Germinal center (tissue), 1 donor: ENCODE data around the gene RBM10.

ENCODE experiments used
- DNase-seq: peaks from one replicate; pipeline ENCODE4 v3.0.0; 2012; ENCODE audit warnings: mixed read lengths, low spot score

RBM10 gene

DNA sequence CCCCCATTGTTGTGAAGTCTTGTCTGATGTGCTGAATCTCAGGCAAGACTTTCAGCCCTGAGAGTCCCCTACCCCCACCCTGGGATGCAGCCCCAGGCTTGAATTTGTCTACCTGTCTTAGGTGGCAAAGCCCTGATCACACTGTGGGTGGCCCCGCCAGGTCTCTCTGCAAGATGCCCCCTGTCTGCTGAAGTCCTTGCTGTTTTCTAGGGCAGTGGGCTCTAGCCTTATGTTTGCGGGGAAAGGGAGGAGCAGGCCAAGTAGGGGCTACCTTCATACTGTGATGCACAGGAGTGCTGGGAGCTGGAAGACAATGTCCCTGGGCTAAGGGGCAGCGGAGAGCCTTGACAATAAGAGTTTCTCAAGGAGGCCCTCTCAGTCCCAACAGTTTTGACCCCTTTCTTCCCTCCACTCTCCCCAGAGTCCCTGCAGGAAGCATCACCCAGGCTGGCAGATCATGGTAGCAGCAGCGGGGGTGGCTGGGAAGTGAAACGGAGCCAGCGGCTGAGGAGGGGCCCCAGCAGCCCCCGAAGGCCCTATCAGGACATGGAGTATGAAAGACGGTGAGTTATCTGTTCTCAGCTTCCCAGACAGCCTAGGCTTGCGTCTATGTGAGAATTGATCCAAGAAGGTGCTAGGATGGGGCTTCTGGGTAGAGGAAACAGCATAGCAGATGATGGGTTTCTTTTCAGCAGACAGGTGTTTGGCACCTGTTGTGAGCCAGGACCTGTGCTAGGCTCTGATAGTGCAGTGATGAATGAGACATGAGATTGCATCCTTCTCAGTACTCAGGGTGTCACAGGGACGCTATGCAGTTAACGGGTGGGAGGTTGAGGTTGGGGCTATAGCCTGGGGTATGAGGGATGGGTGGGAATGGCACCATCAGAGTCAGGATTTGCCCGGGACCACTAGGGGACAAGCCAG lies 2.2 kb downstream of the RBM10 start:
- DNase-seq, result no peak

DNA sequence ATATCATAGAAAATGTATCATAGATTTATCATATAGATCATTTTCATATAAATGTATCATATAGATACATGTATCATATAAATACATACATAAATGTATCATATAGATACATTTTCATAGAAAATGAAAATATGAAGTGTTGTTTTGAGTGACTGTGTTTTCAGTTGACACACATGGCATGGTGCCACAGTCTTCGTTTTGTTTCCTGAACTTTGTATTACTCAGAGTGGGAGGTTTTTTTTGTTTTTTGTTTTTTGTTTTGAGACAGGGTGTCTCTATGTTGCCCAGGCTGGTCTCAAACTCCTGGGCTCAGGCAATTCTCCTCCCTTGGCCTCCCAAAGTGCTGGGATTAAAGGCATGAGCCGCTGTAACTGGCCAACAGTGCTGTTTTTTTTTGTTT lies 3.9 kb downstream of the RBM10 start:
- no peak for DNase-seq

- no peak for DNase-seq
Observed at GRCh38 chrX:47151435-47151834, 6.4 kb downstream of the RBM10 start.

GRCh38 chrX:47156611-47157520 lies 11.8 kb downstream of the RBM10 start:
- no peak for DNase-seq

GRCh38 chrX:47158131-47158530 lies 13.1 kb downstream of the RBM10 start:
- no peak for DNase-seq

GRCh38 chrX:47158781-47159180 lies 13.8 kb downstream of the RBM10 start:
- DNase-seq, result no peak

DNA sequence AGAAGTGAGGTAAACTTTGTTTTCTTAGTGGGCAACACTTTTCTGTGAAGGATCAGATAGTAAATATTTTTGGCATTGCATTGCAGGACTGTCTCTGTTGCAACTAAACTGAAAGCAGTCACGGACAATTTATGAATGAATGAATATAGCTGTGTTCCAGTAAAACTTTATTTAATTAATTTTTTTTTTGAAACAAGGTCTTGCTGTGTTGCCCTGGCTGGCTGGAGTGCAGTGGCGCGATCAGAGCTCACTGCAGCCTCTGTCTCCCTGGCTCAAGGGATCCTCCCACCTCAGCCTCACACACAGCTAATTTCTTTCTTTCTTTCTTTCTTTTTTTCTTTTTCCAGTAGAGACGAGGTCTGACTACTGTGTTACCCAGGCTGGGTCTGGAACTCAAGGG lies 15.8 kb downstream of the RBM10 start:
- DNase-seq, result no peak

DNA sequence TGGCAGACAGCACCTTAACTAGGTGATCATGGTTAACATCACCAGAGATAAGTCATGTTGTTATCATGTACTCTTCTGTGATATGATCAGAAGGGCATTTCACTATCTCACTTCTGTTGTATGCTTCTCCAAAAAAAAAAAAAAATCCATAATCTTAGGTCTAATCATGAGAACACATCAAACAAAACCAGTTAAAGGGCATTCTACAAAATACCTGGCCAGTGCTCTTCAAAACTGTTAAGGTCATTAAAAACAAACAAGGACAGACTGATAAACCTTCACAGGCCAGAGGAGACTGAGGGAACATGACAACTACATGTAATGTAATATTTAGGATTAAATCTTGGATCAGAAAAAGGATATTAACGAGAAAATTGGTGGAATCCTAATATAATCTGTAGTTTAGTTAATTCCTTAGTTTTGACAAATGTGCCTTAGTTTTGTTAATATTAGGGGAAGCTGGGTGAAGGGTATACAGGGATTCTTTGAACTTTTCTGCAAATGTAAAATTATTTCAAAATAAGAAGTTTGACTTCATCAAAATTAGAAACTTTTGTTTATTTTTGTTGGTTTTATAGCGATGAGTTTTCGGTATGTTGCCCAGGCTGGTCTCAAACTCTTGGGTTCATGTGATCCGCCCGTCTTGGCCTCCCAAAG lies 18.0 kb downstream of the RBM10 start:
- no peak for DNase-seq

GRCh38 chrX:47164420-47164819 lies 19.4 kb downstream of the RBM10 start:
- DNase-seq, result no peak

- no peak for DNase-seq
Observed at GRCh38 chrX:47166126-47166525, 21.1 kb downstream of the RBM10 start.

DNA sequence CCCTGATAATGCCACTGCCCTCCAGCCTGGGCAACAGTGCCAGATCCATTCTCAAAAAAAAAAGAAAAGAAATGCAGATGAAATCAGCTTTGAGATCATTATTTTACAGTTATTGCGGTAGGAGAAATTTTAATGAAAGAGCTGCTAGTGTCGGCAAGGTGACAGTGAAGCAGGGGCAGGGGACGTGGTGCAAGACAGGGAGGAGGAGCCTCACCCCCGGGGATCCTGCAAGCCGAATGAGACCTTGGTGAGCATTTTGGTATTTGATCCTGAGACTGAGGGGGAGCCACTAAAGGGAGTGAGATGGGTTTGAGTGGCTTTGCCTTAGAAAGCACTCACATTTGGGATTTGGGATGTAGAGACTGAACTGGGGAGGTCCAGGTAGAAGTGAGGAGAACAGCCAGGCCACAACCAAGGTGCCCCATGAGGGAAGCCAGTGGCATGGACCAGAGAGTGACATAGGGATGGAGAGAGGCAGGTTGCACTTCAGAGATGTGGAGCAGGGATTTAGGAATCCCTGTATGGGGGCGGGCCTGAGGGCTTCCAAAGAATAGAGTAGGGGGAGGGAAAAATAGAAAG lies 23.6 kb downstream of the RBM10 start:
- no peak for DNase-seq

DNA sequence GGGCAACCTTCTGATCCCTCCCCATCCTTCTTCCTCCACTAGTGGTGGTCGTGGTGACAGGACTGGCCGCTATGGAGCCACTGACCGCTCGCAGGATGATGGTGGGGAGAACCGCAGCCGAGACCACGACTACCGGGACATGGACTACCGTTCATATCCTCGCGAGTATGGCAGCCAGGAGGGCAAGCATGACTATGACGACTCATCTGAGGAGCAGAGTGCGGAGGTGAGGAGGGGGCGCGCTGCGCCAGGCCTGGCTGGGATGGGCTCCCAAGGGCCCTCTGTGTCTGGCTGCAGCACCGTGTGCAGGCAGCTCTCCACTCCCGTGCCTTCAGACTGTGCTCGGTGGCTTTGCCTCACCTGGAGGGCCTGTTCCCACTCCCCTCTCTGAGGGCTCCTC lies 24.3 kb downstream of the RBM10 start:
- no peak for DNase-seq

- DNase-seq, result no peak
Observed at GRCh38 chrX:47169726-47170515, 24.9 kb downstream of the RBM10 start.

- DNase-seq, result no peak
Observed at GRCh38 chrX:47170861-47171692, 26.1 kb downstream of the RBM10 start.

GRCh38 chrX:47171996-47172395 lies 27.0 kb downstream of the RBM10 start:
- DNase-seq, result no peak

- no peak for DNase-seq
Observed at GRCh38 chrX:47172549-47172948, 27.5 kb downstream of the RBM10 start.

GRCh38 chrX:47172971-47173792 lies 28.2 kb downstream of the RBM10 start:
- no peak for DNase-seq

- no peak for DNase-seq
Observed at GRCh38 chrX:47174376-47174775, 29.4 kb downstream of the RBM10 start.

DNA sequence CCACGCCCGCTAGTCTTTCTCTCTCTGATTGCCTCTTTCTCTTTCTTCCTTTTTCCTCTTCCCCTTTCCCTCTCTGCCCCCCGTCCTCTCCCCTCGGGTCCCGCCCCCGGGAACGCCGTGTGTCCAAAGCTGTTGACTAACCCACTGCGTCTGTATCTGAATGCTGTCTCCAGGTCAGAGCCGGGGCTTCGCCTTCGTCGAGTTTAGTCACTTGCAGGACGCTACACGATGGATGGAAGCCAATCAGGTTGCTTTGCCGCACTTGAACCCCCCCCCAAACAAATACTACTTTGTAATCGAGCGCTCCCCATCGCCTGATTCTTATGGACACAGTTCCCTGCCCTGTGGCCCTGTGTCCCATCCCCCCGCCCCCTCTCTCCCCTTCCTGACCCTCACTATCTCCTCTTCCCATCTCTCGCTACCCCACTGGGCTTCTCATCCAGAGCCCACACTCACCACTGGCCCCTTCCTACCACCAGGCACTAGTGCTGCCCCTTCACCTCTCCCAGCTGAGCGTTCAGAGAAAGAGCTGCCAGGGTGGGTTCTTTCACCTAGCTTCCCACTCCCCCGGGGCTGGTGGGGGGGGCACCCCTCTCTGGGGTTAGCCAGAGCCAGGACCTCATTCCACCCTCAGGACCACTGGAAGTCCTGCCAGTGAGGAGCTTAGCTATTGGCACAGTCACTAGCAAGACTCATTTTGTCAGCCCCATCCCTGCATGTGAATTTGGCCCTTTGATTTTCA lies 30.0 kb downstream of the RBM10 start:
- no peak for DNase-seq
